GM12873 (cell line): ENCODE measurements around the gene MYMK.

Experiments
- TF ChIP-seq, protein P1 (sequence below): IDR thresholded peaks from 2 replicates; pipeline ENCODE4 v1.5.1; 2012; ENCODE audit warnings: low read depth, mild to moderate bottlenecking, moderate library complexity, low read length, control low read depth; ENCODE audit not compliant: insufficient read depth; ENCODE audit errors: missing control alignments

MYMK gene

GRCh38 chr9:133545494-133546286, 20.9 kb upstream of the MYMK start:
- TF ChIP-seq, protein P1, sequence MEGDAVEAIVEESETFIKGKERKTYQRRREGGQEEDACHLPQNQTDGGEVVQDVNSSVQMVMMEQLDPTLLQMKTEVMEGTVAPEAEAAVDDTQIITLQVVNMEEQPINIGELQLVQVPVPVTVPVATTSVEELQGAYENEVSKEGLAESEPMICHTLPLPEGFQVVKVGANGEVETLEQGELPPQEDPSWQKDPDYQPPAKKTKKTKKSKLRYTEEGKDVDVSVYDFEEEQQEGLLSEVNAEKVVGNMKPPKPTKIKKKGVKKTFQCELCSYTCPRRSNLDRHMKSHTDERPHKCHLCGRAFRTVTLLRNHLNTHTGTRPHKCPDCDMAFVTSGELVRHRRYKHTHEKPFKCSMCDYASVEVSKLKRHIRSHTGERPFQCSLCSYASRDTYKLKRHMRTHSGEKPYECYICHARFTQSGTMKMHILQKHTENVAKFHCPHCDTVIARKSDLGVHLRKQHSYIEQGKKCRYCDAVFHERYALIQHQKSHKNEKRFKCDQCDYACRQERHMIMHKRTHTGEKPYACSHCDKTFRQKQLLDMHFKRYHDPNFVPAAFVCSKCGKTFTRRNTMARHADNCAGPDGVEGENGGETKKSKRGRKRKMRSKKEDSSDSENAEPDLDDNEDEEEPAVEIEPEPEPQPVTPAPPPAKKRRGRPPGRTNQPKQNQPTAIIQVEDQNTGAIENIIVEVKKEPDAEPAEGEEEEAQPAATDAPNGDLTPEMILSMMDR, result no peak

GRCh38 chr9:133543772-133544467, 19.2 kb upstream of the MYMK start:
- TF ChIP-seq, protein P1, result no peak

DNA sequence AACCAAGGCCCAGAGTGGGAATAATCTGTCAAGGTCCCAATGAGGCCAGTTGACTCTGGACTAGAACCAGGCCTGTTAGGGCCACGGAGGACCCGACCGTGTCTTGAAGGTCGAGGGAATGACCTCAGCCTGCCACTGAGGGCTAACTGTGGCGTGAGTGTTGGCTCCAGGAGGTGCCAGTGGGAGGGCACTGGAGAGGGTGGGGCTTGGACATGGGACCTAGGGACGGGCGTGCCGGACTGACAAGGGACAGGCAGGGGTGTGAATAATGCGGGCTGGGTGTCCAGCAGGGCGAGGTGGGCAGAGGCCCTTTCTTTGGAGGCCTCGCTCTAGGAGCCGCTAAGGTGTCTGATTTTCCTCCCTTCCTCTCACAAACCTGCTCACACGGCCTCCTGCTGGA, 17.2 kb upstream of the MYMK start:
- TF ChIP-seq, protein P1, result no peak

- TF ChIP-seq, protein P1, result peak; percentile 38
Observed at GRCh38 chr9:133540698-133541025, 15.9 kb upstream of the MYMK start.

DNA sequence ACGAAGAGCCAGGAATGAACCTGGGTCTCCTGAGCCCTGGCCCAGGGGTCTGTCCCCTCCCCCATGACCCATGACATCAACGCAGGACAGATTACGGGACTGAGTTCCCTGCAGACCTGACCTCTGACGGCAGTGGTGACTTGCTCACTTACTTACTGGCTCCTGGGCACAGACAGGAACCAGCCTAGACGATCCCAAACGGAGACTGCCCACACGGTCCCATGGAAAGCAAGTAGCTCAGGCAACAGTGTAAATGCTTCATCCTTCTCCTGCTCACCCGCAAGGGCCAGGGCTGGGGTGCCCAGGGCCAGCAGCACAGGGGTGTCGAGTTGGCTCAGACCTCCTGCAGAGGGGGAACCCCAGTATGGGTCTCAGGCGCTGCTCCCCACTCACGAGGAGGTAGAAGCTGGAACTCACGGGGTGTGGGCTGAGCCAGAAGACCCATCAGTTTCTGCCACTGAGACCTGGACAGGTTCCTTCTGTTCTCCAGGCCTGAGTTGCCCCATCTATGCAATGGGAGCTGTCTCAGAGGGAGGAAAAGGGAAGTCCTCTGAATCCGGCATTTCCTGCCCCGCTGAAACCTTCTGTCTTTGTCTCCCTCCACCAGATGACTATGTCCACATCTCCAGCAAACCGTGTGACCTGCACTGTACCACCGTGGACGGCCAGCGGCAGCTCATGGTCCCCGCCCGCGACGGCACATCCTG, 15.4 kb upstream of the MYMK start:
- TF ChIP-seq, protein P1, result no peak

DNA sequence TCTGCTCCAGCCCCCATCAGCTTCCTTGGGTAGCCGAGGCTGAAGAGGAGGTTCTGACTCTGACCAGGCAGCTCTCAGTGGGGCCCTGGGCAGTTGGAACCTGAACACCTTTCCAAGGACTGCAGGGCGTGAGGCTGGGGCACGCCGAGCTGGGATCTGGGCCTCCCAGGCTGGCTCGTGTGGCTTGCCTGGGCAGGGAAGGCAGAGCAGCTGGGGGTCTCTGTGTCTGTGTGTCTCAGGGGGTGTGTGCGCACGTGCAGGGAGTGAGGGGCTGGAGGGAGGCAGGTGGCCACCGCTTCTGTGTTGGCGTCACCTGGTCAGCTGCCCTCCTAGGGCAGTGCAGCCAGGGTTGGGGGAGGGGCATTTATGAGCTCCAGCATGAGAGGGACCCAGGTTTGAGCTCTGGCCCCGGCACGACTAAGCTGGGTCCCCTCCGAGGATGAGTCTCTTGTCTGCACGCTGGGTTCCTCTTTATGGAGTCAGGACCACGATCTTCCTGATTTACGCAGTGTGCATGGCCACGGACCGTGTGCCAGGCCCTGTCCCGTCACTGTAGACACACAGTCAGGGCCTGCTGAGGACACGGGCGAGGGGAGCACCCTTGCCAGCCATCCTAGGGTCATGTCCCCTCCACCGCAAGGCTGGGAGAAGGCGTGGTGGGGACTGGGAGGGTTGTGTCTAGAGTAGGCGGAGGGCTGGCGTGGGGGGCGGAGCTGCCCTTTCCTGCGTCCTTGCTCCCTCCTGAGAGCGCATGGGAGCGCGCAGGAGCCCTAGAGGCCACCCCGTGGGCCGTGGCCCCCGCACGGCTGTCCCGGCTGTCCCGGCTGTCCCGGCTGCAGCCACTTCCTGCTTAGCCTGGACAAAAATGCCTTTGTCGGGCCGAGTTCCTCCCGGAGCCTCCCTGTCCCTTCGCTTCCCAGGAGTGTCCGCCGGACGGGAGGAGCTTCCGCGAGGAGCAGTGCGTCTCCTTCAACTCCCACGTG, 14.4 kb upstream of the MYMK start:
- TF ChIP-seq, protein P1, result no peak
